IMR-90 (cell line): Measurements from ENCODE around the gene DAAM1.

Experiments used
- BHLHE40 ChIP-seq: fragments of 150-350 bp; IDR thresholded peaks from 2 replicates; pipeline ENCODE4 v1.6.1; 2016; ENCODE audit warnings: mild to moderate bottlenecking, low read depth, low read length
- FOS ChIP-seq: fragments of 150-350 bp; IDR thresholded peaks from 2 replicates; pipeline ENCODE4 v1.6.1; 2016; ENCODE audit warnings: low read depth, low read length
- POLR2A ChIP-seq: IDR thresholded peaks from 2 replicates; pipeline ENCODE4 v1.6.1; 2012; ENCODE audit warnings: mild to moderate bottlenecking, low read depth, low read length
- RAD21 ChIP-seq: IDR thresholded peaks from 2 replicates; pipeline ENCODE4 v1.6.1; 2012; ENCODE audit warnings: low read length, improper control_type of control experiment
- SMC3 ChIP-seq: fragments of 150-350 bp; IDR thresholded peaks from 2 replicates; pipeline ENCODE4 v1.6.1; 2016; ENCODE audit warnings: low read depth, mild to moderate bottlenecking, antibody characterized with exemption, low read length, moderate library complexity
- TF ChIP-seq, protein P1 (sequence below): conservative IDR thresholded peaks from 2 replicates; pipeline ENCODE4 v1.5.1; 2012; ENCODE audit warnings: mild to moderate bottlenecking, low read depth, low read length, improper control_type of control experiment
- TF ChIP-seq, protein P2 (sequence below): fragments of 150-350 bp; IDR thresholded peaks from 2 replicates; pipeline ENCODE4 v1.6.1; 2016; ENCODE audit warnings: low read depth, mild to moderate bottlenecking, low read length, moderate library complexity, borderline replicate concordance

DNA sequence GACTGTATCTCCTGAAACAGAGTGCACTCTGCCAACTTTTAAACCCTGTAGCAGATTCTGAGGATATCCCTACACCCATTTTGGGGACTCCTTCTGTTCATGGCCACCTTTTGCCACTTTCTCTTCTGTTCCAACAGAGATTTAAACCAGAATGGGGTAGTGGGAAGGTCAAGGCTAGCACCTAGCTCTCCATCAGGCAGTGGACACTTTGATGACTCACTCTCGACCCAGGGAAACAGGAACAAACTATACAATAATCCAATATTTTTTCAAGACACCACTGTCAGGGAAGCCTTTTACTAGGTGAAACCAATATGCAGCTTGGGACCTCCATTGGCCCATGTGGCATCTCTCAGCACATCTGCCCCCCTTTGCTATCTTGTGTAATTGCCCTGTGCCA, 103.6 kb downstream of the DAAM1 start:
- no peak for TF ChIP-seq POLR2A
- TF ChIP-seq, protein P1, sequence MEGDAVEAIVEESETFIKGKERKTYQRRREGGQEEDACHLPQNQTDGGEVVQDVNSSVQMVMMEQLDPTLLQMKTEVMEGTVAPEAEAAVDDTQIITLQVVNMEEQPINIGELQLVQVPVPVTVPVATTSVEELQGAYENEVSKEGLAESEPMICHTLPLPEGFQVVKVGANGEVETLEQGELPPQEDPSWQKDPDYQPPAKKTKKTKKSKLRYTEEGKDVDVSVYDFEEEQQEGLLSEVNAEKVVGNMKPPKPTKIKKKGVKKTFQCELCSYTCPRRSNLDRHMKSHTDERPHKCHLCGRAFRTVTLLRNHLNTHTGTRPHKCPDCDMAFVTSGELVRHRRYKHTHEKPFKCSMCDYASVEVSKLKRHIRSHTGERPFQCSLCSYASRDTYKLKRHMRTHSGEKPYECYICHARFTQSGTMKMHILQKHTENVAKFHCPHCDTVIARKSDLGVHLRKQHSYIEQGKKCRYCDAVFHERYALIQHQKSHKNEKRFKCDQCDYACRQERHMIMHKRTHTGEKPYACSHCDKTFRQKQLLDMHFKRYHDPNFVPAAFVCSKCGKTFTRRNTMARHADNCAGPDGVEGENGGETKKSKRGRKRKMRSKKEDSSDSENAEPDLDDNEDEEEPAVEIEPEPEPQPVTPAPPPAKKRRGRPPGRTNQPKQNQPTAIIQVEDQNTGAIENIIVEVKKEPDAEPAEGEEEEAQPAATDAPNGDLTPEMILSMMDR = no peak
- TF ChIP-seq RAD21 = no peak
- TF ChIP-seq SMC3 = no peak
- TF ChIP-seq, protein P2, sequence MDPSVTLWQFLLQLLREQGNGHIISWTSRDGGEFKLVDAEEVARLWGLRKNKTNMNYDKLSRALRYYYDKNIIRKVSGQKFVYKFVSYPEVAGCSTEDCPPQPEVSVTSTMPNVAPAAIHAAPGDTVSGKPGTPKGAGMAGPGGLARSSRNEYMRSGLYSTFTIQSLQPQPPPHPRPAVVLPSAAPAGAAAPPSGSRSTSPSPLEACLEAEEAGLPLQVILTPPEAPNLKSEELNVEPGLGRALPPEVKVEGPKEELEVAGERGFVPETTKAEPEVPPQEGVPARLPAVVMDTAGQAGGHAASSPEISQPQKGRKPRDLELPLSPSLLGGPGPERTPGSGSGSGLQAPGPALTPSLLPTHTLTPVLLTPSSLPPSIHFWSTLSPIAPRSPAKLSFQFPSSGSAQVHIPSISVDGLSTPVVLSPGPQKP = no peak
- no peak for TF ChIP-seq BHLHE40
- no peak for TF ChIP-seq FOS
